22Rv1 (cell line): Measurements from ENCODE around the gene AOAH.

Experiments used
- H3K27ac ChIP-seq: fragments of 450-650 bp; 2 replicates; pipeline ENCODE4 v1.5.1; 2017
- CTCF ChIP-seq: fragments of 450-650 bp; IDR thresholded peaks from 2 replicates; pipeline ENCODE4 v1.5.1; 2017; ENCODE audit warnings: mild to moderate bottlenecking
- ZFX ChIP-seq: fragments of 450-650 bp; IDR thresholded peaks from 2 replicates; pipeline ENCODE4 v1.6.1; 2017; ENCODE audit warnings: antibody characterized with exemption, borderline replicate concordance

Gene AOAH

DNA sequence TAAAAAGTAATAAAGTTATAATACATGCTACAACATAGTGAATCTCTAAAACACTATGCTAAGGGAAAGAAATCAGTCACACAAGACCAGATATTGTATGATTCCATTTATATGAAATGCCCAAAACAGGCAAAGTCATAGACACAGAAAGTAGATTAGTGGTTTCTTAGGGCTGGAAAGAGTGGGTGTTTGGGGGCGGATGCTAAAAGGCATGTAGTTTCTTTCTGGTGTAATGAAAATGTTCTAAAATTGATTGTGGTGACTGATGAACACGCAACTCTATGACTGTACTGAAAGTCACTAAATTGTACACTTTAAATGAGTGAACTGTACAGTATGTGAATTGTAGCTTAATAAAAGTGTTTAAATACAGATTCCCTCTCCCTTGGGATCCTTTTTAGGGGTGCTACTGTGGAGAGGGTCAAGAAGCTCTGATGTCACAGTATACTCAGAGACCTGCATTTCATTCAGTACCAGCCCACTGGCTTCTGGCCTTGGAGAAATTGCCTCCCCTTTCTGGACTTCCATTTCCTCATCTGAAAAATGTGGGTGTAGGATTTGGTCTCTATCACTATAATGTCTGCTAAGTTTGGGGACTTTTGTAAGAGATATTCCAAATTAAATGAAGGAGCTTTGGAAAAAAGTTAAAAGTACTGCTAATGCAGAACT is 46.4 kb downstream of the AOAH start:
- TF ChIP-seq CTCF (no peak), ZFX (no peak)
- no peak overlapping the region for H3K27ac ChIP-seq

DNA sequence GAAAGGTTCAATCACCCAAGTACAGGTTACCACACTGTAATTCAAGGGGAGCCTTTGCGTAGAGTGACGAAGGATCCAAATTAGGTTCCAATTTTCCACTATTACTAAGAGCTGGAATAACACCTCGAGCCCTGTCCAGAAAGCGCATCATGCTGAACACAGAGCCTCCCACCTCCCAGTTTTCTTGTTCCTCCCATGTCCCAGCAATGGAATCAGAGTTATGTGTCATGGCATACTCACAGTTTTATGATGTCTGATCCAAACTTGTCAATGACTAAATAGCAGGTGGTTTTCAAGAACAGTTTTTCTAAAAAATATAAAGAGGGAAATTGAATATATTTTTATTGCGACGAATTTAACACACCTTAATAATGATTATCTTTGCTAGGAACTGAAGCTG is 50.6 kb downstream of the AOAH start:
- TF ChIP-seq ZFX (no peak), CTCF (no peak)
- H3K27ac ChIP-seq, result no peak overlapping the region

DNA sequence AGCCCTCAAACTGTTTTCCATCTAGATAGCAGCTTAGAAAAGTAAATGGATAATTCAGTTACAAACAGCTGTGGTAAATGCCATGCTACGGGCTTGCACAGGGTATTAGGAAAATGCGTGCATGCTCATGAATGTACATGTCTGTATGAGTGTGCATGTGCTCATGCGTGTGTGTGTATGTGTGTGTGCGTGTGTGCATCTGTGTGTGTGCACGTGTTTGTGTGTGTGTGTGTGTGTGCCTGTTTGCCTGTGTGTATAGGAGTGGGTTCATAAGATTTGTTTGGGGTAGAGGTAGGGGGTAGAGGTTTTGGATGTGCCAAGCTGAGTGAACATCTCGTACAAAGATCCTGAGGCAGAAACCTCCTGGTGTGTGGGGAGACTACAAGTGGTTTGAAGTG is 52.9 kb downstream of the AOAH start:
- no peak for TF ChIP-seq CTCF
- TF ChIP-seq ZFX, result no peak
- H3K27ac ChIP-seq, result no peak overlapping the region

GRCh38 chr7:36670585-36671431 is 53.5 kb downstream of the AOAH start:
- TF ChIP-seq ZFX (no peak), CTCF (peak; percentile 100)
- H3K27ac ChIP-seq, result no peak overlapping the region

GRCh38 chr7:36668750-36669149 is 55.5 kb downstream of the AOAH start:
- no peak overlapping the region for H3K27ac ChIP-seq
- TF ChIP-seq ZFX, result no peak

GRCh38 chr7:36668080-36668479 is 56.2 kb downstream of the AOAH start:
- TF ChIP-seq ZFX, result no peak
- TF ChIP-seq CTCF, result no peak
- H3K27ac ChIP-seq, result no peak overlapping the region

- no peak for TF ChIP-seq CTCF
- TF ChIP-seq ZFX, result no peak
- no peak overlapping the region for H3K27ac ChIP-seq
These were observed 57.1 kb downstream of the AOAH start for GRCh38 chr7:36667007-36667745.
